HUES6 (cell line): ENCODE results near the gene ZFYVE28.

Experiments used
- H3K27ac ChIP-seq: 2 replicates; pipeline ENCODE4 v1.7.0; 2013; ENCODE audit warnings: low read depth, mild to moderate bottlenecking, low read length, inconsistent platforms
- H3K27me3 ChIP-seq: 2 replicates; pipeline ENCODE4 v1.6.1; 2013; ENCODE audit warnings: low read length; ENCODE audit not compliant: control insufficient read depth, insufficient read depth
- H3K36me3 ChIP-seq: 2 replicates; pipeline ENCODE4 v1.6.1; 2013; ENCODE audit warnings: low read length; ENCODE audit not compliant: control insufficient read depth, insufficient read depth
- H3K4me1 ChIP-seq: 2 replicates; pipeline ENCODE4 v1.6.1; 2013; ENCODE audit warnings: low read length; ENCODE audit not compliant: control insufficient read depth, insufficient read depth
- H3K4me3 ChIP-seq: 2 replicates; pipeline ENCODE4 v1.5.1; 2013; ENCODE audit warnings: low read depth, low read length
- H3K9ac ChIP-seq: one replicate; pipeline ENCODE4 v1.6.1; 2013; ENCODE audit warnings: mild to moderate bottlenecking, low read length
- H3K9me3 ChIP-seq: 2 replicates; pipeline ENCODE4 v1.6.1; 2013; ENCODE audit warnings: low read depth, low read length; ENCODE audit not compliant: control insufficient read depth, insufficient read depth

ZFYVE28 gene

DNA sequence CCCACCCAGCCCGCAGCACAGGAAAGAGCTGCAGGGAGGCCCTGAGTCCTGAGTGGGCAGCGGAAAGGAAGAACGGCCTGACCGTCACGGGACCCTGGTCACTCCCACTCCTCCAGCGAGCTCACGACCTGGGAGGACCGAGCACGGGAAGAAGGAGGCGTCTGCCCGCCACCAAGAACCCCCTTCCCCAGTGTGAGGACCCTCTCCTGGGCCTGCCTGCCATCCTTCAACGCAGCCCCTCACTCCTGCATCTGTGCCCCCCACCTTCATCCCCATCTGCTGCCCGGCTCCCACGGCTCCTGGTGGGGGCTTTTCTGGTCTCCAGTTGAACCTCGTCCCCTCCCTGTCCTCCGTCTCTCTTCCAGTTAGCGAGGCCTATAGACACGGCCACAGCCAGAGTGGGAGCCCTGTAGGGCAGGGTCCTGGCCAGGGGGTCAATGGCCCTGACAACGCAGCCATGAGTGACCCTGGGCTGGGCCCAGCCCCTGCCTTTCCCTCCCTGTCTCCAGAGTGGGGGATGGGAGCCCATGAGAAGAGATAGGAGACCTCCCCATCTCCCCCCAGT lies 115.2 kb downstream of the ZFYVE28 start:
- Histone ChIP-seq H3K4me1 (no peaks in the 10 kb centered on the region), H3K9me3 (peaks cover 10% of the 10 kb centered on the region), H3K27me3 (no peaks in the 10 kb centered on the region), H3K36me3 (no peaks in the 10 kb centered on the region), H3K4me3 (no peak overlapping the region), H3K9ac (no peak overlapping the region), H3K27ac (no peak overlapping the region)

DNA sequence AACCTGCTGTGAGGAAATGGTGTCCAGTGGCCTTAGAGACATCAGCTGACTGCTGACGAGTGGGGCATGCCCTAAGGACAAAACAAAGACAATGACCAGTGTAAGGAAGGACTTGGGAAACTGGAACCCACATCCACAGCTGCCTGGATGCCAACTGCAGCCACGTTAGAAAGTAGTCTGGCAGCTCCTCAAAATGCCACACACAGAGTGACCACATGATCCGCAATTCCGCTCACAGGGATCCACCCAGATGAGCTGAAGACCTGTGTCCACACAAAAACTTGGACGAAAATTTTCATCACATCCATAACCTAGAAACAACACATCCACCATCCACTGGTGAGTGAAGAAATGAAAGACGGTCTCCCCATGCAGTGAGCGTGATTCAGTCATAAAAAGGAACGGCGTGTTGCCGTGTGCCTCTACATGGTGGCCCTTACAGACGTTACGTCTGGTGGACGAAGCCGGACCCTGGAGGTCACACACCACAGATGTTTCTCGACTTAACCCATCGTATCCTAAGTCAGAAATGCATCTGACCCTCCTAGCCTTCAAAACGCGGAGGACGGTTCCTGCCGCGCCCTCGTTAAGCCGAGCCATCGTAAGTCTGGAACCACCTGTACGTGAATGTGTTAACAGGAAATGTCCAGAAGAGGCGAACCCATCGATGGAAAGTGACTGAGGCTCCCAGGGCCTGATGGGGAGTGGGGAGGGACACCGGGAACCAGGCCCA lies 115.9 kb downstream of the ZFYVE28 start:
- H3K27me3 ChIP-seq, result no peaks in the 10 kb centered on the region
- no peak overlapping the region for H3K9ac ChIP-seq
- H3K4me1 ChIP-seq, result no peaks in the 10 kb centered on the region
- no peak overlapping the region for H3K27ac ChIP-seq
- H3K4me3 ChIP-seq, result no peak overlapping the region
- H3K9me3 ChIP-seq, result peaks cover 10% of the 10 kb centered on the region
- no peaks in the 10 kb centered on the region for H3K36me3 ChIP-seq

DNA sequence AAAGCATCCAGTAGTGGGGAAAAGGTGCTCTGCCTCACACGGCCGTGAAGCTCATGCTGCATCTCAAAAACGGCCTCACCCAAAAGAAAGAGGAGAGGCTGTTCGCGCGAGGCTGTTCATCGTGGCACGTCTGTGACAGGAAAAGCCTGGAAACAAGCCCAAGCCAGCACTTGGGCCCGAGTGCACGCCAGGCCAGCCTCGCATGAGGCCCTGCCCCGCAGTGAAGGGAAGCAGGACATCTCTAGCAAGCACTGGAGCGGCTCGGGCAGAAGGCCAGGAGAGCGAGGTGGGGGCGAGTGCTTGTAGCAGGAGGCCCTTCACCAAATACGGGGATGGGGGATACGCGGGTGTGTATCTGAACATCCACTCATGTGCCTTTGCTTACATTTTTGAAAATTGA lies 116.6 kb downstream of the ZFYVE28 start:
- Histone ChIP-seq H3K36me3 (no peaks in the 10 kb centered on the region), H3K27me3 (no peaks in the 10 kb centered on the region), H3K9ac (no peak overlapping the region), H3K4me3 (no peak overlapping the region), H3K27ac (no peak overlapping the region), H3K4me1 (no peaks in the 10 kb centered on the region), H3K9me3 (peaks cover 8% of the 10 kb centered on the region)

DNA sequence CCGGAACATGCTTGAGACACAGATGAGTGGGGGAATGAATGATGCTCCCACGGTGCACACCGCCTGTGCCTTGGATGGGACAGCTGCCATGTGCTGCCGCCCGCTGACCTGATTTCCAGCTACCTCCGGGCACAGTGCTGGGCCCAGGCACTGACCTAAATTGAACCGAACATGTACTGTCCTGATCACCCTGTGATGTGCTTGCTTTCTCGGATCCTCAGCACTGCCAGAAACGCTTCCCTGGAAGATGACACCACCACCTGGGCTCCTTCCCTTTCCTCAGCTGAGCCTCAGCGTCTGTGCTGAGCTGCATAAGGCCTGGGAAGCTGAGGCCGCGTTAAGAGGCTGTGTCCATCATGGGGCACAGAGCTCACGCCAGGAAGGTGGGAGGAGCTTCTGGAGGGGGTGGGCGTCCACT lies 117.2 kb downstream of the ZFYVE28 start:
- H3K9me3 ChIP-seq, result peaks cover 5% of the 10 kb centered on the region; the same call in 1 of the 2 replicates
- H3K36me3 ChIP-seq, result no peaks in the 10 kb centered on the region
- H3K27me3 ChIP-seq, result no peaks in the 10 kb centered on the region
- no peak overlapping the region for H3K9ac ChIP-seq
- no peaks in the 10 kb centered on the region for H3K4me1 ChIP-seq
- H3K27ac ChIP-seq, result no peak overlapping the region
- H3K4me3 ChIP-seq, result no peak overlapping the region

DNA sequence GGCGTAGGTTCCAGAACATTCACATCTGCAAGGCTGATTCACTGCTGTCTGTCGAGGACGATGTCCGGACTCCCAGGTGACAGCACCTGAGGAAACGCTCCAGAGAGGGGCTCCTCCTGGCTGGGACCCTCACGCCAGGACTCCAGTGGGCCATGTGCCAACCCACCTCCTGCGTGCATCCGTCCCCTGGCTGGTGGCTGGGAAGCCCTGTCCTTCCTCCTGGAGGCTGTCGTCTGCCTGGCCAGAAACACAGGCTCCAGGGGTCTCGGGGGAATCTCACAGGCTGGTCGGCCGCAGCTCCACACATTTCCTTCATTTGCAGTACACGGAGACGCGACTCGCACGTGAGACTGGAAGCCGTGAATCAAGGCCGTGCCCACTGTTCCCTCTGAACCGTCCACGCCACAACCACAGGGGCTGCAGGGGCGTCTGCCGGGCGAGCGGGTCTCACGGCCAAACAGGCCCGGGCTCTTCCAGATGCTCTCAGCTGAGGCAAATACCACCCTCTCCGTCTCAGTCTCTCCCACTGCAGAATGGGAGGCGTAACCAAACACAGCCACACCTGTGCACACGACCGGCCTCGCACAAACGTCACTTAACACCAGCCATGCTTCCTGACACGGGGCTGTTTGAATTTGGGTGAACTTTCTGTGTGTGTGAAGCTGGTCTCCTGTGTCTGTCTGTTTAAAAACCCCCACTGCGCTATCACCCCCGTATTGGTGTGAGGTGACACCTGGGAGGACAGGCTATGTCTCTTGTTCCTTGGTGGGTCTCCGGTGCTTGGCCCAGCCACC lies 117.8 kb downstream of the ZFYVE28 start:
- peaks cover 5% of the 10 kb centered on the region; the same call in 1 of the 2 replicates for H3K9me3 ChIP-seq
- no peaks in the 10 kb centered on the region for H3K4me1 ChIP-seq
- no peaks in the 10 kb centered on the region for H3K27me3 ChIP-seq
- no peak overlapping the region for H3K4me3 ChIP-seq
- H3K27ac ChIP-seq, result no peak overlapping the region
- no peak overlapping the region for H3K9ac ChIP-seq
- no peaks in the 10 kb centered on the region for H3K36me3 ChIP-seq

DNA sequence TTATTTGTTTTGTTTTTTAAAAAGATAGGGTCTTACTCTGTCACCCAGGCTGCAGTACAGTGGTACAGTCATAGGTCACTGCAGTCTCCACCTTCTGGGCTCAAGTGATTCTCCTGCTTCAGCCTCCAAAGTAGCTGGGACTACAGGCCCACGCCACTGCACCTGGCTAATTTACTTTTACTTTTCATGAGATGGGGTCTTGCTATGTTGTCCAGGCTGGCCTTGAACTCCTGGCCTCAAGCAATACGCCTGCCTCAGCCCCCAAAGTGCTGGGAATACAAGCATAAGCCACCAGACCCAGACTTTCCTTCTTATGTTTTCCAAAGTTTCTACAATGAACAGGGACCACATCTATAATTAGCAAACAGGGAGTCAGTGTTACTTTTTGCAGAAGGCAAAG lies 118.7 kb downstream of the ZFYVE28 start:
- Histone ChIP-seq H3K9me3 (peaks cover 5% of the 10 kb centered on the region; the same call in 1 of the 2 replicates), H3K9ac (no peak overlapping the region), H3K27ac (no peak overlapping the region), H3K4me3 (no peak overlapping the region), H3K4me1 (no peaks in the 10 kb centered on the region), H3K36me3 (no peaks in the 10 kb centered on the region), H3K27me3 (no peaks in the 10 kb centered on the region)

DNA sequence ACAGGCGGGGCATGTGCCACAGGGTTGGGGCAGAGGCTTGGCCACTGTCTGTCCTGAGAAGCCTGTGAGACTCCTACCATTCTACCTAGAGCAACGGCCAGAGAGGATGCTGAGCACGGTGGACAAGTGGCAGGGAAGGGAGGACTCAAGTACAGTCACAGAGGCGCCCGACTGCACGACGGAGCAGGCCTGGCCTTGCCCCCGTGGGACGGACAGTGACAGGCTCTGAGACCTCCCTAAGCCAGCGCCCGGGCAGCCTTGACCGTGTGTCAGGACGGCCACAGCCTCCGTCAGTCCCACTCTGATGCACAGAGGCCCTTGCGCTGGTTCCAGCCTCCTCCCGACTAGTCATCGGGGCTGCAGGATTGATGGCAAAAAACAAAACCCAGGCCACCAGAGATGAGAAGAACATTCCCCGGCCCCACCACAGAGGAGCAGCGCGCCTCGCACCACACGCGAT lies 119.9 kb downstream of the ZFYVE28 start:
- H3K36me3 ChIP-seq, result no peaks in the 10 kb centered on the region
- no peak overlapping the region for H3K4me3 ChIP-seq
- H3K27ac ChIP-seq, result no peak overlapping the region
- H3K4me1 ChIP-seq, result no peaks in the 10 kb centered on the region
- H3K9ac ChIP-seq, result no peak overlapping the region
- H3K9me3 ChIP-seq, result peaks cover 10% of the 10 kb centered on the region; the same call in 1 of the 2 replicates
- no peaks in the 10 kb centered on the region for H3K27me3 ChIP-seq

DNA sequence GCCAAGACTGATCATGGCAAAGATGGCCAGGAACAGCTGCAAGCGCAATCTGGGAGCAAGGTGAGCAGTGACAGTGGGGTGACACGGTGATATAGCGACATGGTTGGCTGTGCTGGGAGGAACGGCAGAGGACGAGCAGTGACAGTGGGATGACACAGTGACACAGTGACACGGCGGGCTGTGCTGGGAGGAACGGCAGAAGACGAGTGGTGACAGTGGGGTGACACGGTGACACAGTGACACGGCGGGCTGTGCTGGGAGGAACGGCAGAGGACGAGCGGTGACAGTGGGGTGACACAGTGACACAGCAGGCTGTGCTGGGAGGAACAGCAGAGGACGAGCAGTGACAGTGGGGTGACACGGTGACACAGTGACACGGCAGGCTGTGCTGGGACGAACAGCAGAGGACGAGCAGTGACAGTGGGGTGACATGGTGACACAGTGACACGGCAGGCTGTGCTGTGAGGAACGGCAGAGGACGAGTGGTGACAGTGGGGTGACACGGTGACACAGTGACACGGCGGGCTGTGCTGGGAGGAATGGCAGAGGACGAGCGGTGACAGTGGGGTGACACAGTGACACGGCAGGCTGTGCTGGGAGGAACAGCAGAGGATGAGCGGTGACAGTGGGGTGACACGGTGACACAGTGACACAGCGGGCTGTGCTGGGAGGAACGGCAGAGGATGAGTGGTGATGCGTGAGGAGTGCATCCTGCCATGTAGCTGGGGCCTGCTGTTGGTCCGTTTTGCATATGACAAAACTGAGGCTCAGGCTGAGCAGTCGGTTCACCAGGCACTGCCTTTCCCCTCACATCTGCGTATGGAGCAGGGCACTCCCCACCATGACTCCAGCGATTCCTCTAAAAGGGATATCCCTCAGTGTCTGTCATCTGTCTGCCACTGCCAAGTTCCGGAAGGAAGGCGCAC lies 120.6 kb downstream of the ZFYVE28 start:
- H3K4me3 ChIP-seq, result no peak overlapping the region

DNA sequence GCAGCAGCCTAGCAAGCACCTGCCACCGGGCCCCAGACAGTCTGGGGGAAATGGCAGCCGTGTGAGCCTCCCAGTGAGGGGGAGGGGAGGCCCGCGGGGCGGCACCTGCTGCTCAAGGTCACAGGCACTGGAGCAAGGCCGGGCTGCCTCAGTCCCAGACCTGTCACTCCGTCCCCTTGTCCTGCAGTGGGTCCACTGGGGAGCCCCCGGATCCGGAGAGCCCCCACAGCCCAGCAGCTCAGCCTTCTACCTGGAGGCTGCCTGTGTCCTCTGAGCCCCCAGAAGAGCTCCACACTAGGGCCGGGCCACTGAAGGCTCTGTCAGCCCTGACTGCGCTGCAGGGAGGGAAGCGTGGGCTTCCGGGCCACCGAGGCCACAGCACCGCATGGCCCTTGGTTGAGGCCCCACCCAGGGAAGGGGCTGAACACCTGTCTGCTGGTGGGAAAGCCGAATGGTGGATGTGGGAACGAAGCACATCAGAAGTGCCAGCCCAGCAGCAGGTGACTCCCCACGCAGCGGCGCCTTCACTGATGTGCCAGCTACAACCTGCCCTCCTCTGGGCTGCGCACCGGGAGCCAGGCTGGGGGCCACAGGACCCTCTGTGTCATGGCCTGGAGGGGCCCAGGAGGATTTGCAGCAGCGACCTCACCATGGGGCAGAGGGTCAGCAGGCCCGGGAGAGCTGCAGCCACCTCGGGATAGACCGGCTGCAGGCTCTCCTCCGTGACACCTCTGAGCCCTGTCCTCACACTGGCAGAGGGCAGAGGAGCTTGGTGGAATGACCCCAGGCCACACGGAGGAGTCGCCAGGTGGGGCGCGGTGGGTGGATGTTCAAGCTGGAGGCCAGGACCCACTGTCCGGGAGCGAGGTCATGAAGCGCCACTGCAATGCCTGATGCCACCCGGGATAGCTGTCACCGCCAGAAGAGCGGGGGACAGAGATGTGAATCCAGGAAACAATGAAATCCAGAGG lies 121.5 kb downstream of the ZFYVE28 start:
- Histone ChIP-seq H3K36me3 (no peaks in the 10 kb centered on the region), H3K4me3 (no peak overlapping the region), H3K4me1 (no peaks in the 10 kb centered on the region), H3K9ac (no peak overlapping the region), H3K27ac (no peak overlapping the region), H3K27me3 (0 out of 2 replicates have a peak, but pooled peaks cover 2% of the 10 kb centered on the region), H3K9me3 (0 out of 2 replicates have a peak, but pooled peaks cover 4% of the 10 kb centered on the region)

More for the DNA sequence above, 120.6 kb downstream of the ZFYVE28 start:
- no peaks in the 10 kb centered on the region for H3K36me3 ChIP-seq
- H3K27ac ChIP-seq, result no peak overlapping the region
- H3K9ac ChIP-seq, result no peak overlapping the region
- H3K27me3 ChIP-seq, result no peaks in the 10 kb centered on the region
- no peaks in the 10 kb centered on the region for H3K4me1 ChIP-seq
- peaks cover 10% of the 10 kb centered on the region; the same call in 1 of the 2 replicates for H3K9me3 ChIP-seq
